Psoas muscle (tissue), 8 donors: ENCODE measurements around the gene RPS27. TPM values are rescaled to one million over a fixed set of nuclear protein-coding genes. Genes with fewer than 3 reads are reported as not detected.

Experiments used
- ATAC-seq, 4 donors: fragments of 200-7000 bp; cut with Tn5 transposase; one replicate each; pipeline ENCODE4 v1.9.1; 2020; ENCODE audit warnings: moderate library complexity in 3 of 4, mild to moderate bottlenecking in 2 of 4
- DNase-seq, 2 donors: peaks; one replicate each; pipeline ENCODE4 v3.0.0-alpha.2; 2020
- H3K27ac ChIP-seq: fragments of 200-600 bp; one replicate; pipeline ENCODE4 v1.8.0; 2022
- H3K27me3 ChIP-seq, 3 donors: fragments of 200-600 bp in 1 of 3; one replicate each; pipeline versions ENCODE4 v1.6.1 to v1.8.0; 2013 to 2022; ENCODE audit warnings: low read length in 2 of 3, mild to moderate bottlenecking in 2 of 3, moderate library complexity in 1 of 3; ENCODE audit not compliant: insufficient read depth in 3 of 3
- H3K36me3 ChIP-seq, 2 donors: fragments of 200-600 bp in 1 of 2; one replicate each; pipeline versions ENCODE4 v1.6.1 to v1.8.0; 2013 to 2022; ENCODE audit warnings: low read depth in 1 of 2, mild to moderate bottlenecking in 1 of 2, moderate library complexity in 1 of 2; ENCODE audit not compliant: insufficient read depth in 1 of 2
- H3K4me1 ChIP-seq: fragments of 200-600 bp; one replicate; pipeline ENCODE4 v1.8.0; 2022
- H3K4me3 ChIP-seq: fragments of 200-600 bp; one replicate; pipeline ENCODE4 v1.8.0; 2022; ENCODE audit warnings: mild to moderate bottlenecking
- H3K9me3 ChIP-seq: fragments of 200-600 bp; one replicate; pipeline ENCODE4 v1.8.0; 2022
- CTCF ChIP-seq: fragments of 200-600 bp; IDR thresholded peaks from one replicate; pipeline ENCODE4 v1.8.0; 2022; ENCODE audit warnings: antibody characterized with exemption
- WGBS, 3 donors: extraction: QIAGEN DNeasy Blood & Tissue Kit; methylation state at CpG; one replicate each; pipeline versions ENCODE4 v1.1.6 to v1.1.7; 2013; 5-methylcytosine and 5-hydroxymethylcytosine counted together
- intact Hi-C, 2 donors: fragments of 100-400 bp; cut with DNase I; formaldehyde crosslinking; loops; one replicate each; pipeline versions ENCODE4 v1.11.0 to v1.14.2; 2022
- polyA plus RNA-seq, 3 donors: library from polyadenylated mRNA; stranded (reverse); fragments of 200-250 nt; gene quantifications; one replicate each; pipeline ENCODE4 v1.2.3, GENCODE V29; 2013
- total RNA-seq, 4 donors: library from RNA; stranded (reverse); fragmentation: NEBNext Ultra II Directional in 2 of 4; extraction: Animal tissue kit (Norgen Biotek cat#: 25700) in 2 of 4; gene quantifications; one replicate each; pipeline versions ENCODE4 v1.2.1 to v1.2.4, GENCODE V29; 2021 to 2023
- donor health status: healthy with polysubstance abuse.
- donor health status: DM: no; HTN: no; CAD: no; lungs with moderate emphysema.
- donor health status: Bipolar disorder and iron deficiency.
- donor health status: healthy.
- donor health status: DM: yes; HTN: yes; CAD: no.
- donor health status: DM: no; HTN: no; CAD: no.
- donor health status: DM: no; HTN: no; CAD: no.
- donor health status: DM: yes; HTN: yes; CAD: no.

RPS27 gene
- total and polyA plus RNA-seq, 7 donors: 653 to 8,046 (median 1,325) TPM

- H3K4me3 ChIP-seq: peak overlapping the region; percentile 97
- WGBS, 3 donors: 1 to 4% (median 4%) methylated on average over 4 of the region's 4 CpGs
- ATAC-seq: no peak
- intact Hi-C loops: no loop called here
- no peaks in the 10 kb centered on the region for H3K9me3 ChIP-seq
- TF ChIP-seq CTCF: no peak
- H3K27me3 ChIP-seq: no peaks in the 10 kb centered on the region
- H3K27ac ChIP-seq: peak overlapping the region; percentile 93
- peak in 1 of 2 donors; percentile 41 for DNase-seq
- peaks cover 4 to 31% of the 10 kb centered on the region in 2 donors for H3K36me3 ChIP-seq
- H3K4me1 ChIP-seq: peaks cover 47% of the 10 kb centered on the region
Observed at GRCh38 chr1:153958961-153959260, 31.7 kb upstream of the RPS27 start.

GRCh38 chr1:153959454-153959853, 31.1 kb upstream of the RPS27 start:
- DNase-seq: no peak
- WGBS, 3 donors: 27 to 67% (median 46%) methylated on average over 3 of the region's 3 CpGs
- peaks cover 4 to 26% of the 10 kb centered on the region in 2 donors for H3K36me3 ChIP-seq
- H3K27ac ChIP-seq: peak overlapping the region; percentile 93
- no peak for ATAC-seq
- peaks cover 52% of the 10 kb centered on the region for H3K4me1 ChIP-seq
- H3K9me3 ChIP-seq: no peaks in the 10 kb centered on the region
- intact Hi-C loops: no loop called here
- TF ChIP-seq CTCF: no peak
- H3K27me3 ChIP-seq: no peaks in the 10 kb centered on the region
- H3K4me3 ChIP-seq: peak overlapping the region; percentile 97

GRCh38 chr1:153960206-153960605, 30.4 kb upstream of the RPS27 start:
- Histone ChIP-seq H3K36me3 (peaks cover 4 to 22% of the 10 kb centered on the region in 2 donors), H3K9me3 (no peaks in the 10 kb centered on the region), H3K27ac (peak overlapping the region; percentile 93), H3K4me1 (peaks cover 52% of the 10 kb centered on the region), H3K27me3 (no peaks in the 10 kb centered on the region), H3K4me3 (no peak overlapping the region)
- intact Hi-C loops: no loop called here
- ATAC-seq (no peak), DNase-seq (peak in 1 of 2 donors; percentile 58)
- WGBS, 3 donors: 38 to 54% (median 48%) methylated on average over 11 of the region's 11 CpGs
- TF ChIP-seq CTCF: no peak

GRCh38 chr1:153961421-153961820, 29.1 kb upstream of the RPS27 start:
- no peaks in the 10 kb centered on the region for H3K9me3 ChIP-seq
- peaks cover 55% of the 10 kb centered on the region for H3K4me1 ChIP-seq
- peak overlapping the region; percentile 75 for H3K4me3 ChIP-seq
- DNase-seq (no peak), ATAC-seq (no peak)
- H3K36me3 ChIP-seq: peaks cover 4 to 22% of the 10 kb centered on the region in 2 donors
- TF ChIP-seq CTCF: no peak
- intact Hi-C loops: no loop called here
- H3K27me3 ChIP-seq: no peaks in the 10 kb centered on the region
- 76 to 80% (median 78%) methylated on average over 4 of the region's 4 CpGs for WGBS, 3 donors
- H3K27ac ChIP-seq: peak overlapping the region; percentile 90
